PFSK-1 (cell line): ENCODE data around the gene GPSM1.

ENCODE experiments used
- FOXP2 ChIP-seq: optimal IDR thresholded peaks from 2 replicates; pipeline ENCODE3; 2011; ENCODE audit warnings: borderline replicate concordance, control low read depth, inconsistent platforms; ENCODE audit not compliant: insufficient read depth; ENCODE audit errors: extremely low read length, extremely low read depth
- POLR2AphosphoS5 ChIP-seq: IDR thresholded peaks from 2 replicates; pipeline ENCODE4 v1.6.1; 2012; ENCODE audit warnings: low read depth, mild to moderate bottlenecking, control low read depth, low read length, moderate library complexity
- REST ChIP-seq, 2 experiments: IDR thresholded peaks; 2 replicates each; pipeline versions ENCODE4 v1.6.1 to v1.8.0; 2011 to 2012; ENCODE audit warnings: low read depth in 2 of 2, low read length in 2 of 2, control low read depth in 1 of 2, inconsistent platforms in 1 of 2, mild to moderate bottlenecking in 1 of 2, moderate library complexity in 1 of 2; ENCODE audit not compliant: insufficient read depth in 1 of 2
- SIN3A ChIP-seq: IDR thresholded peaks from 2 replicates; pipeline ENCODE4 v1.6.1; 2012; ENCODE audit warnings: mild to moderate bottlenecking, low read length, moderate library complexity, borderline replicate concordance; ENCODE audit not compliant: insufficient read depth
- TAF1 ChIP-seq: IDR thresholded peaks from 2 replicates; pipeline ENCODE4 v1.6.1; 2012; ENCODE audit warnings: low read length, control low read depth, borderline replicate concordance; ENCODE audit not compliant: insufficient read depth

- TF ChIP-seq FOXP2 (no peak), REST (IDR thresholded peaks at IDR 0.05; ENCODE audit: insufficient read depth in 1 of 2, low read depth in 2 of 2, low read length in 2 of 2) (no peak), POLR2AphosphoS5 (no peak), SIN3A (no peak), TAF1 (no peak)
Observed at GRCh38 chr9:136309101-136309801, 18.1 kb upstream of the GPSM1 start.
